SK-N-SH treated with all-trans-retinoic acid at 6 μM for 48 hours (cell line): ENCODE results near the gene SLC17A4.

Source experiments
- BACH2 ChIP-seq: fragments of 250-450 bp; sonication (Bioruptor Pico); IDR thresholded peaks from 2 replicates; pipeline ENCODE4 v1.9.0; 2021; ENCODE audit warnings: mild to moderate bottlenecking, borderline replicate concordance
- CREB5 ChIP-seq: fragments of 250-450 bp; sonication (Bioruptor Pico); IDR thresholded peaks from 2 replicates; pipeline ENCODE4 v1.5.1; 2020; ENCODE audit warnings: low read depth, mild to moderate bottlenecking, moderate library complexity
- OSR1 ChIP-seq: fragments of 250-450 bp; sonication (Bioruptor Pico); IDR thresholded peaks from 2 replicates; pipeline ENCODE4 v1.8.0; 2022; ENCODE audit warnings: moderate library complexity, mild to moderate bottlenecking, inconsistent platforms
- PATZ1 ChIP-seq: fragments of 250-450 bp; sonication (Bioruptor Pico); IDR thresholded peaks from 2 replicates; pipeline ENCODE4 v1.8.0; 2020; ENCODE audit warnings: mild to moderate bottlenecking, moderate library complexity, borderline replicate concordance
- SNAI2 ChIP-seq: fragments of 250-450 bp; sonication (Bioruptor Pico); IDR thresholded peaks from 2 replicates; pipeline ENCODE4 v1.5.0; 2020; ENCODE audit warnings: mild to moderate bottlenecking, moderate library complexity
- TOX ChIP-seq: fragments of 250-450 bp; sonication (Bioruptor Pico); IDR thresholded peaks from 2 replicates; pipeline ENCODE4 v1.8.0; 2021; ENCODE audit warnings: mild to moderate bottlenecking, moderate library complexity, borderline replicate concordance
- TSHZ2 ChIP-seq: fragments of 250-450 bp; sonication (Bioruptor Pico); IDR thresholded peaks from 2 replicates; pipeline ENCODE4 v1.5.0; 2020; ENCODE audit warnings: mild to moderate bottlenecking, moderate library complexity
- ZFP30 ChIP-seq: fragments of 450-650 bp; formaldehyde crosslinking; IDR thresholded peaks from 2 replicates; pipeline ENCODE4 v1.5.0; 2022; ENCODE audit warnings: mild to moderate bottlenecking, moderate library complexity
- ZNF8 ChIP-seq: fragments of 450-650 bp; formaldehyde crosslinking; IDR thresholded peaks from 2 replicates; pipeline ENCODE4 v1.5.0; 2020; ENCODE audit warnings: mild to moderate bottlenecking, moderate library complexity

GRCh38 chr6:25788305-25788922, 33.9 kb downstream of the SLC17A4 start:
- no peak for TF ChIP-seq TSHZ2
- no peak for TF ChIP-seq TOX
- no peak for TF ChIP-seq BACH2 (CRISPR knock-in tag)
- TF ChIP-seq CREB5: no peak
- TF ChIP-seq ZNF8 (CRISPR knock-in tag): no peak
- TF ChIP-seq PATZ1 (CRISPR knock-in tag): no peak
- TF ChIP-seq ZFP30 (CRISPR knock-in tag): no peak
- no peak for TF ChIP-seq SNAI2
- TF ChIP-seq OSR1 (CRISPR knock-in tag): no peak
